C4-2B (cell line): ENCODE data around the gene TMEM19.

Experiments used
- ZFX ChIP-seq: fragments of 450-650 bp; IDR thresholded peaks from 2 replicates; pipeline ENCODE4 v1.6.1; 2017
- TF ChIP-seq, protein P1 (sequence below): fragments of 450-650 bp; conservative IDR thresholded peaks from 2 replicates; pipeline ENCODE4 v1.5.1; 2017; ENCODE audit warnings: mild to moderate bottlenecking

GRCh38 chr12:71662849-71663560 is 22.9 kb upstream of the TMEM19 start:
- TF ChIP-seq, protein P1, sequence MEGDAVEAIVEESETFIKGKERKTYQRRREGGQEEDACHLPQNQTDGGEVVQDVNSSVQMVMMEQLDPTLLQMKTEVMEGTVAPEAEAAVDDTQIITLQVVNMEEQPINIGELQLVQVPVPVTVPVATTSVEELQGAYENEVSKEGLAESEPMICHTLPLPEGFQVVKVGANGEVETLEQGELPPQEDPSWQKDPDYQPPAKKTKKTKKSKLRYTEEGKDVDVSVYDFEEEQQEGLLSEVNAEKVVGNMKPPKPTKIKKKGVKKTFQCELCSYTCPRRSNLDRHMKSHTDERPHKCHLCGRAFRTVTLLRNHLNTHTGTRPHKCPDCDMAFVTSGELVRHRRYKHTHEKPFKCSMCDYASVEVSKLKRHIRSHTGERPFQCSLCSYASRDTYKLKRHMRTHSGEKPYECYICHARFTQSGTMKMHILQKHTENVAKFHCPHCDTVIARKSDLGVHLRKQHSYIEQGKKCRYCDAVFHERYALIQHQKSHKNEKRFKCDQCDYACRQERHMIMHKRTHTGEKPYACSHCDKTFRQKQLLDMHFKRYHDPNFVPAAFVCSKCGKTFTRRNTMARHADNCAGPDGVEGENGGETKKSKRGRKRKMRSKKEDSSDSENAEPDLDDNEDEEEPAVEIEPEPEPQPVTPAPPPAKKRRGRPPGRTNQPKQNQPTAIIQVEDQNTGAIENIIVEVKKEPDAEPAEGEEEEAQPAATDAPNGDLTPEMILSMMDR, result no peak
- peak; percentile 71 for TF ChIP-seq ZFX
